ENCODE data around the gene RFX3. TPM values are rescaled to one million over a fixed set of nuclear protein-coding genes. Genes with fewer than 3 reads are reported as not detected.
A peak's percentile ranks its signal among the peaks of the same experiment; 100 is the strongest.

Gene RFX3
- total and polyA plus RNA-seq, 5 donors = 1.3 to 9.9 (median 5.1) TPM

GRCh38 chr9:3475300-3476020, 50.3 kb downstream of the RFX3 start:
- intact Hi-C loops (cut with DNase I) = no loop called here
- DNase-seq (peak in 1 of 3 donors; percentile 33), ATAC-seq (no peak)
- Histone ChIP-seq H3K27me3 (ENCODE audit: control insufficient read depth, insufficient read depth) (no peaks in the 10 kb centered on the region), H3K4me1 (ENCODE audit: control insufficient read depth, insufficient read depth, low read length) (no peaks in the 10 kb centered on the region), H3K4me3 (ENCODE audit: low read length) (no peak overlapping the region), H3K9me3 (ENCODE audit: control insufficient read depth, low read length) (no peaks in the 10 kb centered on the region), H3K27ac (ENCODE audit: low read length) (no peak overlapping the region)
- 94% methylated on average over 14 of the region's 14 CpGs for WGBS

GRCh38 chr9:3474821-3475220, 51.0 kb downstream of the RFX3 start:
- DNase-seq = no peak
- intact Hi-C loops (cut with DNase I) = no loop called here
- Histone ChIP-seq H3K9me3 (ENCODE audit: control insufficient read depth, low read length) (no peaks in the 10 kb centered on the region), H3K4me3 (ENCODE audit: low read length) (no peak overlapping the region), H3K4me1 (ENCODE audit: control insufficient read depth, insufficient read depth, low read length) (no peaks in the 10 kb centered on the region), H3K27me3 (ENCODE audit: control insufficient read depth, insufficient read depth) (no peaks in the 10 kb centered on the region), H3K27ac (ENCODE audit: low read length) (no peak overlapping the region)
- WGBS = 95% methylated on average over 2 of the region's 2 CpGs
- ATAC-seq = no peak

GRCh38 chr9:3473405-3473804, 52.4 kb downstream of the RFX3 start:
- DNase-seq (no peak), ATAC-seq (no peak)

GRCh38 chr9:3471883-3472282, 53.9 kb downstream of the RFX3 start:
- H3K4me1 ChIP-seq (ENCODE audit: control insufficient read depth, insufficient read depth, low read length) = no peaks in the 10 kb centered on the region

More at GRCh38 chr9:3473405-3473804, 52.4 kb downstream of the RFX3 start:
- no peaks in the 10 kb centered on the region for H3K9me3 ChIP-seq (ENCODE audit: control insufficient read depth, low read length)
- intact Hi-C loops (cut with DNase I) = no loop called here
- H3K27ac ChIP-seq (ENCODE audit: low read length) = no peak overlapping the region
- no peaks in the 10 kb centered on the region for H3K4me1 ChIP-seq (ENCODE audit: control insufficient read depth, insufficient read depth, low read length)
- H3K27me3 ChIP-seq (ENCODE audit: control insufficient read depth, insufficient read depth) = no peaks in the 10 kb centered on the region
- WGBS = 95% methylated on average over 1 of the region's 1 CpG
- H3K4me3 ChIP-seq (ENCODE audit: low read length) = no peak overlapping the region

GRCh38 chr9:3468421-3469205, 57.2 kb downstream of the RFX3 start:
- no peaks in the 10 kb centered on the region for H3K9me3 ChIP-seq (ENCODE audit: control insufficient read depth, low read length)
- no peak overlapping the region for H3K27ac ChIP-seq (ENCODE audit: low read length)
- H3K4me3 ChIP-seq (ENCODE audit: low read length) = no peak overlapping the region
- 80% methylated on average over 4 of the region's 4 CpGs for WGBS
- intact Hi-C loops (cut with DNase I) = no loop called here
- no peaks in the 10 kb centered on the region for H3K4me1 ChIP-seq (ENCODE audit: control insufficient read depth, insufficient read depth, low read length)
- no peak for DNase-seq
- no peak for ATAC-seq
- H3K27me3 ChIP-seq (ENCODE audit: control insufficient read depth, insufficient read depth) = no peaks in the 10 kb centered on the region

More at GRCh38 chr9:3471883-3472282, 53.9 kb downstream of the RFX3 start:
- no peak overlapping the region for H3K4me3 ChIP-seq (ENCODE audit: low read length)
- no peaks in the 10 kb centered on the region for H3K27me3 ChIP-seq (ENCODE audit: control insufficient read depth, insufficient read depth)
- ATAC-seq (peak in 1 of 2 donors; percentile 45), DNase-seq (no peak)
- intact Hi-C loops (cut with DNase I) = no loop called here
- no peak overlapping the region for H3K27ac ChIP-seq (ENCODE audit: low read length)
- 12% methylated on average over 3 of the region's 3 CpGs for WGBS
- H3K9me3 ChIP-seq (ENCODE audit: control insufficient read depth, low read length) = no peaks in the 10 kb centered on the region

- DNase-seq (peak; percentile 43 to 76 (median 71)), ATAC-seq (peak; percentile 84 to 89)
- intact Hi-C loops (cut with DNase I) = no loop called here
- Histone ChIP-seq H3K9me3 (ENCODE audit: control insufficient read depth, low read length) (no peaks in the 10 kb centered on the region), H3K4me3 (ENCODE audit: low read length) (no peak overlapping the region), H3K27me3 (ENCODE audit: control insufficient read depth, insufficient read depth) (no peaks in the 10 kb centered on the region), H3K27ac (ENCODE audit: low read length) (no peak overlapping the region), H3K4me1 (ENCODE audit: control insufficient read depth, insufficient read depth, low read length) (no peaks in the 10 kb centered on the region)
- 65% methylated on average over 4 of the region's 4 CpGs for WGBS
Measured at GRCh38 chr9:3467593-3468219, 58.1 kb downstream of the RFX3 start.

- intact Hi-C loops (cut with DNase I) = no loop called here
- no peaks in the 10 kb centered on the region for H3K4me1 ChIP-seq (ENCODE audit: control insufficient read depth, insufficient read depth, low read length)
- WGBS = 84% methylated on average over 6 of the region's 6 CpGs
- no peak overlapping the region for H3K4me3 ChIP-seq (ENCODE audit: low read length)
- no peaks in the 10 kb centered on the region for H3K9me3 ChIP-seq (ENCODE audit: control insufficient read depth, low read length)
- H3K27ac ChIP-seq (ENCODE audit: low read length) = no peak overlapping the region
- no peaks in the 10 kb centered on the region for H3K27me3 ChIP-seq (ENCODE audit: control insufficient read depth, insufficient read depth)
- DNase-seq (no peak), ATAC-seq (no peak)
Measured at GRCh38 chr9:3464033-3464638, 61.7 kb downstream of the RFX3 start.

GRCh38 chr9:3458806-3459475, 66.9 kb downstream of the RFX3 start:
- intact Hi-C loops (cut with DNase I) = no loop called here
- Histone ChIP-seq H3K9me3 (ENCODE audit: control insufficient read depth, low read length) (no peaks in the 10 kb centered on the region), H3K27ac (ENCODE audit: low read length) (no peak overlapping the region), H3K4me1 (ENCODE audit: control insufficient read depth, insufficient read depth, low read length) (no peaks in the 10 kb centered on the region), H3K4me3 (ENCODE audit: low read length) (no peak overlapping the region), H3K27me3 (ENCODE audit: control insufficient read depth, insufficient read depth) (no peaks in the 10 kb centered on the region)
- DNase-seq = no peak
- ATAC-seq = no peak
- WGBS = 49% methylated on average over 3 of the region's 3 CpGs

- no peak overlapping the region for H3K4me3 ChIP-seq (ENCODE audit: low read length)
- intact Hi-C loops (cut with DNase I) = no loop called here
- H3K4me1 ChIP-seq (ENCODE audit: control insufficient read depth, insufficient read depth, low read length) = no peaks in the 10 kb centered on the region
- DNase-seq (no peak), ATAC-seq (no peak)
- no peak overlapping the region for H3K27ac ChIP-seq (ENCODE audit: low read length)
- H3K9me3 ChIP-seq (ENCODE audit: control insufficient read depth, low read length) = no peaks in the 10 kb centered on the region
- no peaks in the 10 kb centered on the region for H3K27me3 ChIP-seq (ENCODE audit: control insufficient read depth, insufficient read depth)
Measured at GRCh38 chr9:3457175-3457574, 68.6 kb downstream of the RFX3 start.

GRCh38 chr9:3455717-3456116, 70.1 kb downstream of the RFX3 start:
- intact Hi-C loops (cut with DNase I) = no loop called here
- Histone ChIP-seq H3K9me3 (ENCODE audit: control insufficient read depth, low read length) (no peaks in the 10 kb centered on the region), H3K4me1 (ENCODE audit: control insufficient read depth, insufficient read depth, low read length) (no peaks in the 10 kb centered on the region), H3K27me3 (ENCODE audit: control insufficient read depth, insufficient read depth) (no peaks in the 10 kb centered on the region), H3K27ac (ENCODE audit: low read length) (no peak overlapping the region), H3K4me3 (ENCODE audit: low read length) (no peak overlapping the region)
- WGBS = 72% methylated on average over 3 of the region's 3 CpGs
- DNase-seq = peak in 1 of 3 donors; percentile 21
- ATAC-seq = no peak

Data from right cardiac atrium (tissue), 5 donors.